GM13977 (cell line): ENCODE data around the gene GPR52.

Source experiments
- DNase-seq: peaks from one replicate; pipeline ENCODE4 v3.0.0; 2012; ENCODE audit warnings: low spot score
- CTCF ChIP-seq: IDR thresholded peaks from 2 replicates; pipeline ENCODE4 v1.5.1; 2012; ENCODE audit warnings: mild to moderate bottlenecking, control low read depth; ENCODE audit not compliant: insufficient read depth; ENCODE audit errors: extremely low read depth, missing control alignments
- in situ Hi-C: fragments of 300-500 bp; cut with MboI; formaldehyde crosslinking; loops from one replicate; pipeline ENCODE4 v1.12.0; 2022; ENCODE audit warnings: low sequenced_read_pairs, low pct_unique_long_range_greater_than_20kb, mixed read lengths, inconsistent platforms; ENCODE audit not compliant: unreplicated experiment

Gene GPR52

GRCh38 chr1:174425121-174425520 lies 22.6 kb upstream of the GPR52 start:
- no peak for DNase-seq
- TF ChIP-seq CTCF, result no peak
- in situ Hi-C loops, result no loop called here

DNA sequence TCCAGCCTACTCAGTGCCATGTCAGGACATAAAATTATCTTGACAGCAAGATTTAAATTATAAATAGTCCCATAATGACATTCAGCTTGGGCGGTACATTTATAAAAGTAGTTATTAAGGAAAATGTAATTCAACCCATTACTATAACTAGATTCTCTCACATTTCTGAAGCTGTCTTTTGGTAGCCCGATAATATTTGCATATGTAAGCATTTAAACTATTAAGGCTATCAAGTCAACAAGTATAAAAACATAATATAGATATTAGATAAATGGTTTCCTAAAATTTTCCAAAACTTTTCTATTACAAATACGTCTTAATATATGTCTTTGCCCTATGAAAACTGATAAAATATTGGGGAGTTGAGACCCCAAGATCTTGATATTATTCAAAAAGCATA lies 21.6 kb upstream of the GPR52 start:
- no peak for TF ChIP-seq CTCF
- DNase-seq, result no peak
- in situ Hi-C loops, result no loop called here

DNA sequence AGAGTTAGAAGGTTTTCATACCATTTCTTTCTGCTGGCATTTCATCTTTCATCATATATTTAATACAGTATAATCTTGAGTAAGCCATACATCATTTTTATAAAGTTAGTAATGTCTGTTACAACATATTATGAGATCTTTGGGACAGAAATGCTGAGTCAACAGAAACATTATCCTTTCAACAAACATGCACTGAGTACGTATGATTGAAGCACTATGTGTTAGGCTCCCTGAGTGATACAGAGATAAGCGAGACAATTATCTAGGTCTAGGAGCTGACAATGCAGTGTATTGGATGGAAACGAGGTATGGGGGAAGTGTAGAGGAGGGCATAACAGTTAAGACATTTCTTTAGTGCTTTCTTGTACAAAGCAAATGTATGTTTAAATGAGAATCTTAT lies 19.7 kb upstream of the GPR52 start:
- DNase-seq, result no peak
- in situ Hi-C loops, result no loop called here
- no peak for TF ChIP-seq CTCF

DNA sequence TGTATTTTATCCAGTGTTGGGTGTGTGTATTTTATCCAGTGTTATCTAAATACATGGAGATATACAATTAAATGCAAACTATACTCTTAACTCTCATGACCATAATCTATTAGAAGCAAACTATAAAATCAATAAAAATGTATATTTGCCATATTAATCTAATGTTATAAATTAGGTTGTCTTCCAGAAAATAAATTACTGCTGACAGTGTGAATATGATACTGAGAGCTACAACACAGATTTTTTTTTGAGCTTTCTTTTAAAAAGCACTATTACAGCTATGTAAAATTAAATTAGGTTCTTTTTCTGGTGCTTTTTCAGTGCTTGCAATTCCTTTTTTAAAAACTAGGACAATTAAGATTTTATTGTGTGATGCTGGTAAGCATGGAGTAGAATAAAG lies 19.0 kb upstream of the GPR52 start:
- in situ Hi-C loops, result no loop called here
- no peak for TF ChIP-seq CTCF
- DNase-seq, result no peak

- DNase-seq, result no peak
- no peak for TF ChIP-seq CTCF
- in situ Hi-C loops, result no loop called here
Measured at GRCh38 chr1:174433451-174433850, 14.3 kb upstream of the GPR52 start.

GRCh38 chr1:174445351-174445750 lies 2.4 kb upstream of the GPR52 start:
- in situ Hi-C loops, result no loop called here
- DNase-seq, result no peak
- no peak for TF ChIP-seq CTCF

GRCh38 chr1:174445817-174446216 lies 1.9 kb upstream of the GPR52 start:
- DNase-seq, result no peak
- in situ Hi-C loops, result no loop called here
- no peak for TF ChIP-seq CTCF
